ENCODE measurements around the gene UBE2L6. TPM values are rescaled to one million over a fixed set of nuclear protein-coding genes. Genes with fewer than 3 reads are reported as not detected.

The UBE2L6 gene
- total and polyA plus RNA-seq, 12 donors = 34.4 to 108 (median 78.9) TPM

DNA sequence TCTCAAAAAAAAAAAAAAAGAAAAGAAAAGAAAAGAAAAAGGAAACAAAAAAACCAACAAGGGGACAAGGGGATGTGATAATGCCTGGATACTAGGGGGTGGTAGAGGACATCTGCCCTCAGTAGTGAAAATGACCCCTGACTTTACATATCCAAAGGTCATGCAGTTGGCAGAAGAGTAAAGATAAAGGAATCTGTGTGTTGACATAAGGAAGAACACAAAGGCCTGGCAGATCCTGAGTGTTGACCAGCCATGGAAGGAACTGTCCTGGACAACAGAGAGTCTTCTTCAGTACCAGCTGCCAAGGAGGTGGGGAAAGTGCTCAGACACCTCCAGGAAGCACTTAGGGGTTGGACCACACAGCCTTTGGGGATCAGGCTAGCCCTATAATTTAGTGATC, 64.6 kb downstream of the UBE2L6 start:
- H3K4me1 ChIP-seq (replicated peaks in 1 of 2) = peaks cover 22 to 28% of the 10 kb centered on the region in 2 donors
- H3K27me3 ChIP-seq = no peaks in the 10 kb centered on the region
- TF ChIP-seq, protein P1, sequence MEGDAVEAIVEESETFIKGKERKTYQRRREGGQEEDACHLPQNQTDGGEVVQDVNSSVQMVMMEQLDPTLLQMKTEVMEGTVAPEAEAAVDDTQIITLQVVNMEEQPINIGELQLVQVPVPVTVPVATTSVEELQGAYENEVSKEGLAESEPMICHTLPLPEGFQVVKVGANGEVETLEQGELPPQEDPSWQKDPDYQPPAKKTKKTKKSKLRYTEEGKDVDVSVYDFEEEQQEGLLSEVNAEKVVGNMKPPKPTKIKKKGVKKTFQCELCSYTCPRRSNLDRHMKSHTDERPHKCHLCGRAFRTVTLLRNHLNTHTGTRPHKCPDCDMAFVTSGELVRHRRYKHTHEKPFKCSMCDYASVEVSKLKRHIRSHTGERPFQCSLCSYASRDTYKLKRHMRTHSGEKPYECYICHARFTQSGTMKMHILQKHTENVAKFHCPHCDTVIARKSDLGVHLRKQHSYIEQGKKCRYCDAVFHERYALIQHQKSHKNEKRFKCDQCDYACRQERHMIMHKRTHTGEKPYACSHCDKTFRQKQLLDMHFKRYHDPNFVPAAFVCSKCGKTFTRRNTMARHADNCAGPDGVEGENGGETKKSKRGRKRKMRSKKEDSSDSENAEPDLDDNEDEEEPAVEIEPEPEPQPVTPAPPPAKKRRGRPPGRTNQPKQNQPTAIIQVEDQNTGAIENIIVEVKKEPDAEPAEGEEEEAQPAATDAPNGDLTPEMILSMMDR (IDR thresholded peaks at IDR 0.05) = no peak
- no peak for TF ChIP-seq POLR2A (IDR thresholded peaks at IDR 0.05)
- no peak for DNase-seq
- H3K36me3 ChIP-seq (replicated peaks in 1 of 2) = no peaks in the 10 kb centered on the region
- no peaks in the 10 kb centered on the region for H3K9me3 ChIP-seq (replicated peaks in 1 of 3)
- H3K27ac ChIP-seq = no peak overlapping the region
- intact Hi-C loops (cut with DNase I) = no loop called here
- no peak overlapping the region for H3K4me3 ChIP-seq

DNA sequence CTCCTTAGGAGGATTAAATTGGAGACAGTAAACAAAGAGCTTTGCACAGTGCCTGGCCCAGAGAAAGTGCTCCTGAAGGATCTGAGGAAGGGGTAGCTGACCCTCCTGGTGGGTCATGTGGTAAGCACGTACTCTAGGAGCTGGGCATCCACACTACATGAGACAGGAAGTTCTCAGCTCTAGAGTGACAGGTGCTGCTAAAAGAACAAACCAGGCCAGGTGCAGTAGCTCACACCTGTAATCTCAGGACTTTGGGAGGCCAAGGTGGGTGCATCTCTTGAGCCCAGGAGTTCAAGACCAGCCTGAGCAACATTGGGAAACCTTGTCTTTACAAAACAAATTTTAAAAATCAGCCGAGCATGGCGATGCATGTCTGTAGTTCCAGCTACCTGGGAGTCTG, 65.1 kb downstream of the UBE2L6 start:
- TF ChIP-seq POLR2A (IDR thresholded peaks at IDR 0.05) = no peak
- TF ChIP-seq, protein P1 (IDR thresholded peaks at IDR 0.05) = no peak
- 88 to 96% (median 91%) methylated on average over 3 of the region's 3 CpGs for whole genome bisulfite sequencing, 4 donors
- DNase-seq = no peak
- Histone ChIP-seq H3K4me3 (no peak overlapping the region), H3K9me3 (replicated peaks in 1 of 3) (no peaks in the 10 kb centered on the region), H3K36me3 (replicated peaks in 1 of 2) (no peaks in the 10 kb centered on the region), H3K27me3 (no peaks in the 10 kb centered on the region), H3K27ac (peak overlapping the region in 2 of 5 donors; percentile 67 to 88), H3K4me1 (replicated peaks in 1 of 2) (peaks cover 22 to 28% of the 10 kb centered on the region in 2 donors)
- intact Hi-C loops (cut with DNase I) = no loop called here

DNA sequence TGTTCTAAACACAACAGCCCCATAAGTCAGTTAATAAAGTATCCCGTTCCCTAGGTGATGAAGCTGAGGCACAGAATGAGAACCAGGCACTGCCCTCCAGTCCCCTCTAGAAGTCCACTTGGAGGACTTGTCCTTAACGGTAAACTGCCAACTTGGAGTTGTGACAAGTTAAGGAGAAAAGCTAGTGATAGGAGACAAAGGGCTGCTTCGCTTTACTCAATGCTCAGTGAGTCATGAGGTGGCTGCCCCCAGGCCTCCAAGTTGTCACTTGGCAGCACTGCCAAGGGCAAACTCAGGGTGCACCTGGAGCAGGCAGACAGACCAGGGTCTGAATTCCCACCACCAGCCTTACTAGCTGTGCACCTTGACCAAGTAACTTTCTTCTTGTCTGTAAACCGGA, 65.5 kb downstream of the UBE2L6 start:
- 43 to 59% (median 51%) methylated on average over 4 of the region's 4 CpGs for WGBS, 4 donors
- no peaks in the 10 kb centered on the region for H3K36me3 ChIP-seq (replicated peaks in 1 of 2)
- no peak for TF ChIP-seq POLR2A (IDR thresholded peaks at IDR 0.05)
- TF ChIP-seq, protein P1 (IDR thresholded peaks at IDR 0.05) = no peak
- intact Hi-C loops (cut with DNase I) = no loop called here
- H3K27ac ChIP-seq = peak overlapping the region in 2 of 5 donors; percentile 67 to 88
- H3K4me1 ChIP-seq (replicated peaks in 1 of 2) = peaks cover 22 to 28% of the 10 kb centered on the region in 2 donors
- H3K9me3 ChIP-seq (replicated peaks in 1 of 3) = no peaks in the 10 kb centered on the region
- H3K4me3 ChIP-seq = no peak overlapping the region
- H3K27me3 ChIP-seq = no peaks in the 10 kb centered on the region
- DNase-seq = peak; percentile 60 to 86 (median 83)

Small RNA genes lying within 50 kb of the gene (small RNA-seq; reads per million reads assigned to genes)
- 0 reads per million in 2 donors for gene RN7SL605P

Other genes with a start within 250 kb of the UBE2L6 start
- gene TNKS1BP1, start 242.7 kb downstream of the UBE2L6 start, total RNA-seq = 100 to 1,000 TPM in 7 of 9 donors, 10 to 100 TPM in 2; 24.5 to 203 (median 136) TPM
- 100 to 1,000 TPM; 113 to 338 (median 209) TPM for gene TNKS1BP1, start 242.7 kb downstream of the UBE2L6 start, polyA plus RNA-seq
- gene SSRP1, start 231.8 kb downstream of the UBE2L6 start, total RNA-seq = 10 to 100 TPM; 37.4 to 68.3 (median 59.0) TPM
- gene SSRP1, start 231.8 kb downstream of the UBE2L6 start, polyA plus RNA-seq = 100 to 1,000 TPM in 1 of 3 donors, 10 to 100 TPM in 2; 25.3 to 106 (median 31.0) TPM
- gene P2RX3, start 229.3 kb downstream of the UBE2L6 start, total RNA-seq = 1 to 10 TPM in 4 of 9 donors, under 1 TPM in 4, not detected in 1; 0.11 to 2.5 (median 0.97) TPM
- under 1 TPM in 2 of 3 donors, not detected in 1; 0.13 to 0.66 TPM for gene P2RX3, start 229.3 kb downstream of the UBE2L6 start, polyA plus RNA-seq
- not detected for gene PRG3, start 186.5 kb downstream of the UBE2L6 start, total RNA-seq
- not detected for gene PRG3, start 186.5 kb downstream of the UBE2L6 start, polyA plus RNA-seq
- gene PRG2, start 177.0 kb downstream of the UBE2L6 start, total RNA-seq = under 1 TPM in 2 of 9 donors, not detected in 7; 0.27 to 0.28 TPM
- under 1 TPM in 2 of 3 donors, not detected in 1; 0.24 to 0.97 TPM for gene PRG2, start 177.0 kb downstream of the UBE2L6 start, polyA plus RNA-seq
- gene SLC43A3, start 140.6 kb downstream of the UBE2L6 start, total RNA-seq = 10 to 100 TPM; 14.0 to 72.7 (median 31.4) TPM
- 10 to 100 TPM; 20.7 to 36.1 (median 23.2) TPM for gene SLC43A3, start 140.6 kb downstream of the UBE2L6 start, polyA plus RNA-seq
- 1 to 10 TPM in 3 of 9 donors, under 1 TPM in 4, not detected in 2; 0.24 to 2.1 (median 0.71) TPM for gene RTN4RL2, start 107.1 kb downstream of the UBE2L6 start, total RNA-seq
- 1 to 10 TPM in 1 of 3 donors, under 1 TPM in 1, not detected in 1; 0.56 to 1.0 TPM for gene RTN4RL2, start 107.1 kb downstream of the UBE2L6 start, polyA plus RNA-seq
- 10 to 100 TPM in 7 of 9 donors, 1 to 10 TPM in 2; 4.2 to 32.3 (median 25.1) TPM for gene SLC43A1, start 52.0 kb downstream of the UBE2L6 start, total RNA-seq
- 10 to 100 TPM in 2 of 3 donors, 1 to 10 TPM in 1; 3.8 to 24.8 (median 14.8) TPM for gene SLC43A1, start 52.0 kb downstream of the UBE2L6 start, polyA plus RNA-seq
- gene TIMM10, start 36.9 kb downstream of the UBE2L6 start, total RNA-seq = 10 to 100 TPM; 35.6 to 89.0 (median 54.0) TPM
- 10 to 100 TPM; 23.9 to 72.5 (median 48.8) TPM for gene TIMM10, start 36.9 kb downstream of the UBE2L6 start, polyA plus RNA-seq
- under 1 TPM in 1 of 9 donors, not detected in 8; 0.30 TPM for gene SMTNL1, start 30.1 kb downstream of the UBE2L6 start, total RNA-seq
- gene SMTNL1, start 30.1 kb downstream of the UBE2L6 start, polyA plus RNA-seq = not detected
- gene SERPING1, start 30.0 kb upstream of the UBE2L6 start, total RNA-seq = 100 to 1,000 TPM in 7 of 9 donors, 10 to 100 TPM in 1, 1 to 10 TPM in 1; 7.0 to 423 (median 140) TPM
- gene SERPING1, start 30.0 kb upstream of the UBE2L6 start, polyA plus RNA-seq = 100 to 1,000 TPM; 157 to 353 (median 220) TPM
- gene YPEL4, start 82.2 kb upstream of the UBE2L6 start, total RNA-seq = 1 to 10 TPM in 6 of 9 donors, under 1 TPM in 3; 0.18 to 4.4 (median 1.7) TPM
- gene YPEL4, start 82.2 kb upstream of the UBE2L6 start, polyA plus RNA-seq = 10 to 100 TPM in 1 of 3 donors, 1 to 10 TPM in 2; 1.6 to 15.7 (median 5.2) TPM
- gene CLP1, start 90.1 kb upstream of the UBE2L6 start, total RNA-seq = 10 to 100 TPM in 8 of 9 donors, 1 to 10 TPM in 1; 6.8 to 21.1 (median 12.2) TPM
- 10 to 100 TPM in 1 of 3 donors, 1 to 10 TPM in 2; 5.5 to 10.3 (median 6.5) TPM for gene CLP1, start 90.1 kb upstream of the UBE2L6 start, polyA plus RNA-seq
- 100 to 1,000 TPM in 1 of 9 donors, 10 to 100 TPM in 8; 22.6 to 111 (median 46.5) TPM for gene ZDHHC5, start 100.4 kb upstream of the UBE2L6 start, total RNA-seq
- 10 to 100 TPM; 28.2 to 69.4 (median 34.9) TPM for gene ZDHHC5, start 100.4 kb upstream of the UBE2L6 start, polyA plus RNA-seq
- gene MED19, start 144.5 kb upstream of the UBE2L6 start, total RNA-seq = 10 to 100 TPM; 16.6 to 33.3 (median 22.6) TPM
- gene MED19, start 144.5 kb upstream of the UBE2L6 start, polyA plus RNA-seq = 10 to 100 TPM; 13.7 to 35.7 (median 13.7) TPM
- gene TMX2, start 144.9 kb upstream of the UBE2L6 start, total RNA-seq = 100 to 1,000 TPM in 2 of 9 donors, 10 to 100 TPM in 7; 63.0 to 180 (median 93.0) TPM
- gene TMX2, start 144.9 kb upstream of the UBE2L6 start, polyA plus RNA-seq = 100 to 1,000 TPM in 1 of 3 donors, 10 to 100 TPM in 2; 47.0 to 210 (median 57.4) TPM
- 100 to 1,000 TPM; 145 to 327 (median 239) TPM for gene SELENOH, start 173.8 kb upstream of the UBE2L6 start, total RNA-seq
- 100 to 1,000 TPM in 2 of 3 donors, 10 to 100 TPM in 1; 33.8 to 150 (median 131) TPM for gene SELENOH, start 173.8 kb upstream of the UBE2L6 start, polyA plus RNA-seq
- gene BTBD18, start 184.1 kb upstream of the UBE2L6 start, total RNA-seq = not detected
- gene BTBD18, start 184.1 kb upstream of the UBE2L6 start, polyA plus RNA-seq = not detected
- gene CTNND1, start 194.1 kb upstream of the UBE2L6 start, total RNA-seq = 100 to 1,000 TPM in 8 of 9 donors, 10 to 100 TPM in 1; 90.8 to 152 (median 109) TPM
- gene CTNND1, start 194.1 kb upstream of the UBE2L6 start, polyA plus RNA-seq = 10 to 100 TPM; 26.3 to 80.2 (median 31.2) TPM